Upper lobe of left lung (tissue), 6 donors: ENCODE results near the gene TMEM114. TPM values are rescaled to one million over a fixed set of nuclear protein-coding genes. Genes with fewer than 3 reads are reported as not detected.

Source experiments
- ATAC-seq, 2 donors: fragments of 200-7000 bp; cut with Tn5 transposase; one replicate each; pipeline ENCODE4 v1.9.1; 2022; ENCODE audit warnings: mild to moderate bottlenecking in 2 of 2, moderate library complexity in 2 of 2; ENCODE audit not compliant: low FRiP score in 2 of 2
- DNase-seq, 2 donors: peaks; one replicate each; pipeline ENCODE4 v3.0.0-alpha.2; 2019 to 2020
- H3K27ac ChIP-seq, 4 donors: fragments of 200-600 bp; sonication (generic); one replicate each; pipeline ENCODE4 v1.5.1; 2016 to 2019
- H3K27me3 ChIP-seq, 4 donors: fragments of 200-600 bp; sonication (generic); one replicate each; pipeline ENCODE4 v1.5.1; 2017 to 2019
- H3K36me3 ChIP-seq, 4 donors: fragments of 200-600 bp; sonication (generic); one replicate each; pipeline ENCODE4 v1.5.1; 2016 to 2019
- H3K4me1 ChIP-seq, 4 donors: fragments of 200-600 bp; sonication (generic); one replicate each; pipeline ENCODE4 v1.5.1; 2018 to 2019
- H3K4me3 ChIP-seq, 4 donors: fragments of 200-600 bp; sonication (generic); one replicate each; pipeline ENCODE4 v1.5.1; 2017 to 2019; ENCODE audit warnings: mild to moderate bottlenecking in 2 of 4, moderate library complexity in 1 of 4
- H3K9me3 ChIP-seq, 4 donors: fragments of 200-600 bp; sonication (generic); one replicate each; pipeline ENCODE4 v1.5.1; 2018 to 2019
- CTCF ChIP-seq, 6 experiments: fragments of 450-650 bp in 4 of 6; fragments of 200-600 bp in 2 of 6; sonication (generic) in 2 of 6; IDR thresholded peaks; one replicate each; pipeline ENCODE4 v1.5.1; 2016 to 2019; ENCODE audit warnings: antibody characterized with exemption in 6 of 6
- EP300 ChIP-seq, 4 donors: sonication (generic); formaldehyde crosslinking; IDR thresholded peaks; one replicate each; pipeline ENCODE4 v1.5.1; 2017; ENCODE audit warnings: antibody characterized with exemption in 4 of 4, control low read depth in 2 of 4
- POLR2A ChIP-seq, 4 donors: fragments of 450-650 bp; IDR thresholded peaks; one replicate each; pipeline ENCODE4 v1.5.1; 2016 to 2017; ENCODE audit warnings: antibody characterized with exemption in 4 of 4, mild to moderate bottlenecking in 2 of 4
- POLR2AphosphoS5 ChIP-seq, 2 donors: sonication (generic); formaldehyde crosslinking; IDR thresholded peaks; one replicate each; pipeline ENCODE4 v1.5.1; 2017; ENCODE audit warnings: antibody characterized with exemption in 2 of 2
- WGBS, 2 donors: methylation state at CpG; one replicate each; pipeline ENCODE4 v1.1.5; 2017 to 2018; 5-methylcytosine and 5-hydroxymethylcytosine counted together
- total RNA-seq, 6 donors: library from RNA; depleted of rRNA in 4 of 6; stranded (reverse); fragments of >200 nt in 4 of 6; gene quantifications; one replicate each; pipeline versions ENCODE4 v1.1.0 to v1.2.1, GENCODE V29; 2016 to 2021
- donor health status: DM: no; HTN: no; CAD: no; lungs with moderate emphysema.
- donor health status: DM: no; HTN: yes; CAD: no; lungs with severe emphysema.

The TMEM114 gene
- not detected for total RNA-seq

- ATAC-seq = peak in 1 of 2 donors; percentile 13
- Histone ChIP-seq H3K27me3 (peaks cover 0 to 21% (median 13%) of the 10 kb centered on the region in 4 donors), H3K4me3 (no peak within 1 kb of the TSS), H3K4me1 (peaks cover 0 to 16% (median 6%) of the 10 kb centered on the region in 4 donors), H3K27ac (no peak within 1 kb of the TSS), H3K9me3 (no peaks in the 10 kb centered on the region), H3K36me3 (no peaks in the 10 kb centered on the region)
- no peak for TF ChIP-seq CTCF (IDR thresholded peaks at IDR 0.05)
- no peak for TF ChIP-seq EP300 (IDR thresholded peaks at IDR 0.05)
- no peak for TF ChIP-seq POLR2AphosphoS5 (IDR thresholded peaks at IDR 0.05)
- TF ChIP-seq POLR2A (IDR thresholded peaks at IDR 0.05) = no peak
- DNase-seq = peak in 1 of 2 donors; percentile 69
- WGBS, 2 donors = 4% methylated on average over 20 to 41 of the region's 41 CpGs
Observed at GRCh38 chr16:8589900-8590688, at the start of gene TMEM114. TSS of gene TMEM114 (minus strand) at chr16:8590511. CDS start at chr16:8589838, 673 bp downstream.

GRCh38 chr16:8639694-8640093, 49.4 kb upstream of the TMEM114 start:
- H3K36me3 ChIP-seq = peaks cover 37 to 89% (median 81%) of the 10 kb centered on the region in 4 donors
- 87 to 91% methylated on average over 11 of the region's 13 CpGs for WGBS, 2 donors
- no peak for DNase-seq

GRCh38 chr16:8634991-8635736, 44.9 kb upstream of the TMEM114 start:
- H3K36me3 ChIP-seq = peaks cover 34 to 91% (median 79%) of the 10 kb centered on the region in 4 donors
- no peaks in the 10 kb centered on the region for H3K4me1 ChIP-seq
- no peak overlapping the region for H3K27ac ChIP-seq
- no peak overlapping the region for H3K4me3 ChIP-seq
- WGBS, 2 donors = 83 to 86% methylated on average over 18 of the region's 18 CpGs
- no peak for ATAC-seq
- no peaks in the 10 kb centered on the region for H3K9me3 ChIP-seq
- no peak for TF ChIP-seq POLR2AphosphoS5 (IDR thresholded peaks at IDR 0.05)
- no peak for TF ChIP-seq EP300 (IDR thresholded peaks at IDR 0.05)
- TF ChIP-seq POLR2A (IDR thresholded peaks at IDR 0.05) = no peak
- TF ChIP-seq CTCF (IDR thresholded peaks at IDR 0.05) = no peak
- peak in 1 of 2 donors; percentile 78 for DNase-seq
- no peaks in the 10 kb centered on the region for H3K27me3 ChIP-seq

More at GRCh38 chr16:8639694-8640093, 49.4 kb upstream of the TMEM114 start:
- TF ChIP-seq POLR2A (IDR thresholded peaks at IDR 0.05) (no peak), EP300 (IDR thresholded peaks at IDR 0.05) (no peak), CTCF (IDR thresholded peaks at IDR 0.05) (no peak), POLR2AphosphoS5 (IDR thresholded peaks at IDR 0.05) (no peak)
- ATAC-seq = no peak
- Histone ChIP-seq H3K4me1 (no peaks in the 10 kb centered on the region), H3K4me3 (no peak overlapping the region), H3K9me3 (no peaks in the 10 kb centered on the region), H3K27me3 (no peaks in the 10 kb centered on the region), H3K27ac (no peak overlapping the region)

GRCh38 chr16:8632675-8633182, 42.4 kb upstream of the TMEM114 start:
- 66 to 75% methylated on average over 5 of the region's 5 CpGs for WGBS, 2 donors
- Histone ChIP-seq H3K27me3 (no peaks in the 10 kb centered on the region), H3K4me3 (no peak overlapping the region), H3K27ac (peak overlapping the region; percentile 76 to 87 (median 80)), H3K9me3 (no peaks in the 10 kb centered on the region), H3K36me3 (peaks cover 32 to 91% (median 81%) of the 10 kb centered on the region in 4 donors), H3K4me1 (no peaks in the 10 kb centered on the region)
- peak in 1 of 2 donors; percentile 75 for DNase-seq
- TF ChIP-seq CTCF (IDR thresholded peaks at IDR 0.05) (no peak), EP300 (IDR thresholded peaks at IDR 0.05) (no peak), POLR2AphosphoS5 (IDR thresholded peaks at IDR 0.05) (peak in 1 of 2 donors; percentile 48), POLR2A (IDR thresholded peaks at IDR 0.05) (peak in 1 of 4 donors; percentile 66)
- peak; percentile 82 to 92 for ATAC-seq
